HG03060 (cell line): Measurements from ENCODE around the gene PRR7.
A peak's percentile ranks its signal among the peaks of the same experiment; 100 is the strongest.

Experiments
- ATAC-seq: cut with Tn5 transposase; IDR thresholded peaks from one replicate; pipeline ENCODE4 v1.9.1; 2021; ENCODE audit warnings: low read depth, moderate number of reproducible peaks; ENCODE audit not compliant: unreplicated experiment

PRR7 gene

GRCh38 chr5:177449140-177450061 lies 2.8 kb downstream of the PRR7 start:
- ATAC-seq = no peak

DNA sequence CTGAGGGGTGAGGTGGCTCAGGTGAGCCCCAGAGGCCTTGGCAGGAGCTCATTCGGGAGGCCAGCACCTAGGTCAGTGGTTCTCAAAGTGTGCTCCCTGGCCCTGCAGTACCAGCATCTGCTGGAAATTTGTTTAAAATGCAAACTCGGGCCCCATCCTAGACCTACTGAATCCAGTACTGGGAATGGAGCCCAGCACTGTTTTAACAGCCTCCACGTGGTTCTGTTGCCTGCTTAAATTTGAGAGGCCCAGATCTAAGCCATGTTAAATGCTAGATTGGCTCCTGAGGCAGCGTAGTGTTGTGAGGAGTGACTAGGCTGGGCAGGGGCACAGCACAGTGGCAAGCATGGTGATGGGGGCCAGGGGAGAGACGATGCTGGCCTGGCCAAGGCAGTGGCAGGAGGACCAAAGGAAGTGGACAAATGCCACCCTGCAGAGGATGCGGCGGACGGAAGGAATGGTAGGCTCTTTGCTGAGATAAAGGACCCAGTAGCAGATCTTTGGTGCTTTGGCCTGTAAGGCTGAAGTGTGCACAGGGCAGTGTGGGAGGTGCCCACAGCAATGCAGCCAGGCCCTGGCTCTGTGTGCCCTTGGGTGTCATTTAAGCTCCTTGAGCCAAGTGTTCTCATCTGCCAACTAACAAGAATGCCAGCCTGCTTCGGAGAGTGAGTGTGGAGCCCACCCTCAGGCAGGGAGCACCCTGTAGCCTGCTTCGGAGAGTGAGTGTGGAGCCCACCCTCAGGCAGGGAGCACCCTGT lies 4.2 kb downstream of the PRR7 start:
- no peak for ATAC-seq

DNA sequence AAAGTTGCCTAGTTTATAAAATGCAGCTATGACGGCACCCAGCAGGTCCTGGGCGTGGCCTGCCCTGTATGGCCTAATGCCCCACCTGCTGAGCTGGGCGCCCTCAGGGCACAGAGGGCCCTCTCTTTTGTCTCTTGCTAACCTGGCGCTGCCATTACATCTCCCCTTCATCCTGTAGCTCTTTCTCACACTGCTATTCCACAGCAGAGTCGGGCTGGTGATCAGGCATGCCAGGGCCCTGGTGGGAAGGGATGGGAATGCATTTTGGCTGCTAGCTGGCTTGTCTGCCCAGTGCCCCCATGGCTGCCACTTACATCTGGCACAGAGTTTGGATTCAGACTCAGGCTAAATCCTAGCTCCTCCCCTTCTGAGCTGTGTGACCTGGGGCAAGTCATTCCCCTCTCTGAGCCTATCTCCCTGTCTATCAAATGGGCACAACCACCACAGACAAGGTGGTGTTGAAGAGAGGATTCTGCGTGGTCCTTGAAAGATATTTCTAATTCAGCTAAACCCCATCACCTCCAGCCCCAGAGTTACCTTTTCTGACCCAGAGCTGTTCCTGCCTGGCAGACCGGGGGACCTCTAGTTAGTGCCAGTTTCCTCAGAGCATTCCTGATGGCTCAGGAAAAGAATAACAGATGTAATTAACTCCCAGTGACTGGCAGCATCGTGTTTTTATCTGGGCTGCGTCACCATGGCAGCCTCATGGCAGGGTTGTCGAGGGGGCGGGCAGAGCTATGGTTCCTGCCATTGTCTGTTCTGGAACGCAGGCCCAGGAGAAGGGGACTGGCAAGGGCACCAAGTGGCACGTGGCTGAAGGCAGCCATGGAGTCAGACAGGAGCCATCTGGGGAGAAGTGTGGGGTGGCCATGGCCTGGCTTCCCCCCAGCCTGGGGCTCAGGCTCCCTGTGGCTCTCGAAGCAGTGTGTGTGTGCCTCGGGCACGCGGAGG lies 6.3 kb downstream of the PRR7 start:
- no peak for ATAC-seq

DNA sequence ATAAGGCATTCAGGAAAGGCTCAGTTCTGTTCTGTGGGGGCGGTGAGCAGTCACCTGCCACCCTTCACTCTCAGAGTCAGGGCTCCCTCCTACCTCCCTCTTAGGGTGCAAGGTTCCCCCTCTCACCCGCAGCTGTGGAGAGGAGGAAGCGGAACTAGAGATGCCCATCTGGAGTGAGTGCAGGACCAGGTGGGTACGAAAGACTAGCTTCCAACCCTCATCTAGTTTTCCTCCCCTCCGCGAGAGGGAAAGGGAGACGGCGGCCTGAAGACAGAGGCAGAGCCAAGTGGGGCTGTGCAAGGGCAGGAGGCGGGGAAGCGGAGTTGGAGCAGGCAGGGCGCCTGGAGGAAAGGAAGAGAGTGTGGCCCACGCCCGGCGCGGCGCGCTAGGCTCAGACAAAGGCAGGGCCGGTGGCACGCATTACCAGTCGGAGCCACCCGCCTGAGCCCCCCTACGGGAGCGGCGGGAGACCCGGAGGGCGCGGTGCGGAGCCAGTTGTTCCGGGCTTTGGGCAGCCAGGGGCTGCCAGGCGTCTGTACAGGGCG lies 7.3 kb downstream of the PRR7 start:
- no peak for ATAC-seq

DNA sequence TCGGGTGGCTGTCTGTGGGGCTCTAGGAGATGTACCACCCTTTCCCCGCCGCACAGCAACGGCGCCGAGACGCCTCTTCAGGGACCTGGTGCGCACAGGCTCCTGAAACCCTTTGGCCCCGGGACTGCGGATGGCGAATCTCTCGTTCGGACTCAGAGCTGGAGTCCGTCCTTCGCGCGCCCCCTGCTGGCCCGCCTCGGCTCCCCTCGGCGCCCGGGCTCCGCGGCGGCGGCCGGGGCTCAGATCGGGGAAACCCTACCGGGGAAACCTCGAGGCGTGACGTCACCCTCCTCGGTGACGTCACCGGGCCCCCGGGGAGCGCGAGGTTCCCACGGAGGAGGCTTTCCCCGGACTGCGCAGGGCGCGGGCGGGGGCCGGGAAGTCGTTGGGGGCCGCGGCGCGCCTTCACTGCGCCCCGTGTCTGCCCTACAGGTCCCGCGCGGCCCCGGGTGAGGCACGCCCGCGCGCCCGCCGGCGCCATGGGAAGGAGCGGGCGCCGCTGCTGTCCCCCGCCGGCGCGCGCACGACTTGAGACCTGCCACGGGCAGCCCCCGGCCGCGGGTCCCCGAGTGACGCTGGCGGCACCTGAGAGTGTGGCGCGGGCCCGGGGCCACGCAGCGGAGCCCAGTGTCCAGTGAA lies 7.9 kb downstream of the PRR7 start:
- no peak for ATAC-seq

DNA sequence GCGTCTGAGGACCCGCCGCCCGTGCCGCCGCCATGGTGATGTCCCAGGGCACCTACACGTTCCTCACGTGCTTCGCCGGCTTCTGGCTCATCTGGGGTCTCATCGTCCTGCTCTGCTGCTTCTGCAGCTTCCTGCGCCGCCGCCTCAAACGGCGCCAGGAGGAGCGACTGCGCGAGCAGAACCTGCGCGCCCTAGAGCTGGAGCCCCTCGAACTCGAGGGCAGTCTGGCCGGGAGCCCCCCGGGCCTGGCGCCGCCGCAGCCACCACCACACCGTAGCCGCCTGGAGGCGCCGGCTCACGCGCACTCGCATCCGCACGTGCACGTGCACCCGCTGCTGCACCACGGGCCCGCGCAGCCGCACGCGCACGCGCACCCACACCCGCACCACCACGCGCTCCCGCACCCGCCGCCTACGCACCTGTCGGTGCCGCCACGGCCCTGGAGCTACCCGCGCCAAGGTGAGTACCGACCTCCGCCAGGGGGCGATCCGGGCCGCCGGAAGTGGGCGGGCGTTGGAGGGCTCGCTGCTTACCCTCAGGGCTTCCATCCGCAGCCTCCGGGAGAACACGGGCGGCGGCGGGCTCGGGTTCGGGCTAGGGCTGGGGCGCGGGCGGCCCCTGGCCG lies 8.5 kb downstream of the PRR7 start:
- ATAC-seq = no peak

- no peak for ATAC-seq
Observed at GRCh38 chr5:177455661-177456590, 9.3 kb downstream of the PRR7 start.

GRCh38 chr5:177456591-177456964 lies 10.0 kb downstream of the PRR7 start:
- no peak for ATAC-seq

- peak; percentile 38 for ATAC-seq
Observed at GRCh38 chr5:177456976-177457851, 10.6 kb downstream of the PRR7 start.

GRCh38 chr5:177457852-177458681 lies 11.5 kb downstream of the PRR7 start:
- no peak for ATAC-seq

DNA sequence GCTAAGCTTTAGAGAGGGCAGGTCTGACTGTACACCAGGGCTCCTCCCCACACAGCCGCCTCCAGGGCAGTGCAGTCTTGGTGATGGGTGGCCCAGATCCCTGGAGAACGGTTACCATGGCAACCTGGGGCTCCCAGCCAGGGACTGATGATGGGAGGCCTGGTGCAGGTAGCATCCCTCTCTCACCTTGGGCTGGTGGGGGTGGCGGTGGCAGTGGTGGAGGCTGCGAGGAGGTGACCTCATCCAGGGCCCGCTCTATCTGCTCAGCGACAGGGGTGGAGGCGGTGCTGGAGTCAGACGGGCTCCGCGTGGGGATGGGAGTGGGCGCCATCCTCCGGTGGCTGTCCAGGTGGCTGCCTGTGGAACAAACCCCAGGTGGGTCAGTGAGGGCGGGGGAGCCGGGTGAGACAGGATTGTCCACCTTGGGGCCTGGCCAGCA lies 12.3 kb downstream of the PRR7 start:
- no peak for ATAC-seq

DNA sequence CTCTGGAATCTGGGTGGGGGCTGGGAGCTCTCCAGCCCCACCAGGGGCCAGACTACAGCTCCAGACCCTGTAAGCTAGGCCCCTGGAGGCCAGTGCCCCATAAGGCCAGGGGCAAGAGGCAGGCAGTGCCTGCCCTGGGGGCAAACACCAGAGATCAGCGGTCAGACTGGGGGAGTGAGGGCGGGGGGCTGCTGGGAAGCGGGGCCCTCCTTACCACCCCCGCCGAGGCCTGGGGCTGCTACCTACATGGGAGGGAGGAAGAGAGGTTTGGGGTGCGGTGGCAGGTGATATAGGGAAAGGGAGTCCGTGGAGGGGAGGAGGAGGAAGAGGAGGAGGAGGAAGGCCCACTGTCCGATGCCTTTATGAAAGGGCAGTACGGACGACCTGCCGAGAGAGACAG lies 12.7 kb downstream of the PRR7 start:
- ATAC-seq = no peak

- ATAC-seq = no peak
Observed at GRCh38 chr5:177459819-177460628, 13.4 kb downstream of the PRR7 start.

DNA sequence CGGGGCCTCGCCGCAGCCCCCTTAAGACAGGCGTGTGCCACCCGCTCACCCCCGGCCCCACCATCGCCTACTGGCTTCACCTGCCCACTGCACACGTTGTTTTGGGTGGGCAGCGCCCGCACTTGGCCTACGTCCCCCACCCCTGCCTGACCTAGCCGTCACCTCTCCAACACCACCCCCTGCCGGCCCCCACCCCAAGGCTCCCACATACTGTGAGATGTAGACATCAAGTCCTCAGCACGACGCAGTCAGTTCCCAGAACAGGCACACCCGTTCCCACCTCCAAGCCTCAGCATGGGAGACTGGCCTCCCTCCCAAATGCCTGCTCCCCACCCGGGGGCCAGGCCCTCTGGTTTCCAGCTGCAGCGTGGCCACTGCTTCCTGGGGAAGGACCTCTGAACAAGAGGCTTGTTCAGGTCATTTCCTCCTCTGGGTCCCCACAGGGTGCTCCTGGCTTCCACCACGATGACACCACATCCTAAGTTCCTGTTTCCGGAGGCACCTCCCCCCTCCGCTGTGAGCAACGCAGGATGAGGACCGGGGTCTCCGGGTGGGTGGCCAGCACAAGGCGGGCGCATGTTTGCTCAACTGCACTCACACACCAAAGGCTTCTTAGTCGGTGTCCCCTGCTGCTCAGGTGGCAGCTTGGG lies 15.5 kb downstream of the PRR7 start:
- no peak for ATAC-seq

DNA sequence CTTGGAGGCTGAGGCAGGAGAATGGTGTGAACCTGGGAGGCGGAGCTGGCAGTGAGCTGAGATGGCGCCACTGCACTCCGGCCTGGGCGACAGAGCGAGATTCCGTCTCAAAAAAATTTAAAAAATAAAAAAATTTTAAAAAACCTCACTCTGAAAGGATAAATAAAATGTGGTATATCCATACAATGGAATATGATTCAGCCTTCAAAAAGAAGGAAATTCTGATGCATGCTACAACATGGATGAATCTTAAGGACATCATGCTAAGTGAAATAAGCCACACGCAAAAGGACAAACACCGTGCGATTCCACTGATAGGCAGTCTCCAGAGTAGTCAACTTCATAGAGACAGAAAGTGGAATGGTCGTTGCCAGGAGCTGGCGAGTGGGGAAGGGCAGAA lies 18.4 kb downstream of the PRR7 start:
- no peak for ATAC-seq
